Urinary bladder (tissue), 4 donors: ENCODE measurements around the gene CLCN3. TPM values are rescaled to one million over a fixed set of nuclear protein-coding genes. Genes with fewer than 3 reads are reported as not detected.
"Not testable (repeated sequence)": the region's sequence is repeated elsewhere in the genome, so short reads cannot be mapped to it uniquely, and the experiment has no call there.

Experiments
- DNase-seq: peaks from one replicate; pipeline ENCODE4 v3.0.0-alpha.2; 2015; ENCODE audit errors: extremely low spot score
- H3K27ac ChIP-seq: one replicate; pipeline ENCODE4 v1.5.1; 2013; ENCODE audit warnings: low read depth, mild to moderate bottlenecking, moderate library complexity
- H3K36me3 ChIP-seq: one replicate; pipeline ENCODE4 v1.6.1; 2013; ENCODE audit warnings: mild to moderate bottlenecking, moderate library complexity; ENCODE audit not compliant: insufficient read depth
- H3K4me1 ChIP-seq: one replicate; pipeline ENCODE4 v1.6.1; 2013; ENCODE audit warnings: mild to moderate bottlenecking, moderate library complexity; ENCODE audit not compliant: insufficient read depth
- H3K4me3 ChIP-seq: one replicate; pipeline ENCODE4 v1.5.1; 2013; ENCODE audit warnings: low read depth, low read length
- WGBS: extraction: QIAGEN DNeasy Blood & Tissue Kit; methylation state at CpG from one replicate; pipeline ENCODE4 v1.1.7; 2013; 5-methylcytosine and 5-hydroxymethylcytosine counted together
- polyA plus RNA-seq: library from polyadenylated mRNA; stranded (reverse); fragments of 200-250 nt; gene quantifications from one replicate; pipeline ENCODE4 v1.2.3, GENCODE V29; 2013
- total RNA-seq: library from RNA; depleted of rRNA; stranded (reverse); fragments of >200 nt; gene quantifications from one replicate; pipeline ENCODE4 v1.2.3, GENCODE V29; 2014
- donor health status: healthy with polysubstance abuse.
- donor health status: healthy.

The CLCN3 gene
- total and polyA plus RNA-seq, 2 donors, result 17.6 to 62.8 TPM

GRCh38 chr4:169668069-169668721 is 47.8 kb downstream of the CLCN3 start:
- Histone ChIP-seq H3K36me3 (no peaks in the 10 kb centered on the region), H3K4me1 (no peaks in the 10 kb centered on the region), H3K27ac (no peak overlapping the region), H3K4me3 (no peak overlapping the region)
- 95% methylated on average over 6 of the region's 6 CpGs for WGBS
- no peak for DNase-seq

GRCh38 chr4:169675825-169676224 is 55.4 kb downstream of the CLCN3 start:
- Histone ChIP-seq H3K4me3 (no peak overlapping the region), H3K27ac (no peak overlapping the region), H3K36me3 (no peaks in the 10 kb centered on the region), H3K4me1 (no peaks in the 10 kb centered on the region)
- no peak for DNase-seq
- 80% methylated on average over 2 of the region's 2 CpGs for WGBS

- Histone ChIP-seq H3K36me3 (no peaks in the 10 kb centered on the region), H3K4me3 (no peak overlapping the region), H3K4me1 (no peaks in the 10 kb centered on the region), H3K27ac (no peak overlapping the region)
- 68% methylated on average over 2 of the region's 2 CpGs for WGBS
- DNase-seq, result no peak
Observed at GRCh38 chr4:169677150-169677748, 56.9 kb downstream of the CLCN3 start.

GRCh38 chr4:169678486-169678885 is 58.1 kb downstream of the CLCN3 start:
- not testable (repeated sequence) for DNase-seq, H3K4me3 ChIP-seq, H3K27ac ChIP-seq, H3K4me1 ChIP-seq, H3K36me3 ChIP-seq
- WGBS, result 95% methylated on average over 1 of the region's 2 CpGs

DNA sequence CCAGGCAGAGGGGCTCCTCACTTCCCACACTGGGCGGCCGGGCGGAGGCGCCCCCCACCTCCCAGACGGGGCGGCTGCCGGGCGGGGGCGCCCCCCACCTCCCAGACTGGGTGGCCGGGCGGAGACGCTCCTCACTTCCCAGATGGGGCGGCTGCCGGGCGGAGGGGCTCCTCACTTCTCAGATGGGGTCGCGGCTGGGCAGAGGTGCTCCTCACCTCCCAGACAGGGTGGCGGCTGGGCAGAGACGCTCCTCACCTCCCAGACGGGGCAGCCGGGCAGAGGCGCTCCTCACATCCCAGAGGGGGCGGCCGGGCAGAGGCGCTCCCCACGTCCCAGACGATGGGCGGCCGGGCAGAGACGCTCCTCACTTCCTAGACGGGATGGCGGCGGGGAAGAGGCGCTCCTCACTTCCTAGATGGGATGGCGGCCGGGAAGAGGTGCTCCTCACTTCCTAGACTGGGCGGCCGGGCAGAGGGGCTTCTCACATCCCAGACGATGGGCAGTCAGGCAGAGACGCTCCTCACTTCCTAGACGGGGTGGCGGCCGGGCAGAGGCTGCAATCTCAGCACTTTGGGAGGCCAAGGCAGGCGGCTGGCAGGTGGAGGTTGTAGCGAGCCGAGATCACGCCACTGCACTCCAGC is 58.7 kb downstream of the CLCN3 start:
- DNase-seq, H3K4me1 ChIP-seq, H3K27ac ChIP-seq, H3K4me3 ChIP-seq, H3K36me3 ChIP-seq: not testable (repeated sequence)
- 96% methylated on average over 47 of the region's 47 CpGs for WGBS

GRCh38 chr4:169682372-169683047 is 62.1 kb downstream of the CLCN3 start:
- Histone ChIP-seq H3K4me1 (no peaks in the 10 kb centered on the region), H3K27ac (no peak overlapping the region), H3K4me3 (no peak overlapping the region), H3K36me3 (no peaks in the 10 kb centered on the region)
- no peak for DNase-seq
- WGBS, result 90% methylated on average over 4 of the region's 4 CpGs

DNA sequence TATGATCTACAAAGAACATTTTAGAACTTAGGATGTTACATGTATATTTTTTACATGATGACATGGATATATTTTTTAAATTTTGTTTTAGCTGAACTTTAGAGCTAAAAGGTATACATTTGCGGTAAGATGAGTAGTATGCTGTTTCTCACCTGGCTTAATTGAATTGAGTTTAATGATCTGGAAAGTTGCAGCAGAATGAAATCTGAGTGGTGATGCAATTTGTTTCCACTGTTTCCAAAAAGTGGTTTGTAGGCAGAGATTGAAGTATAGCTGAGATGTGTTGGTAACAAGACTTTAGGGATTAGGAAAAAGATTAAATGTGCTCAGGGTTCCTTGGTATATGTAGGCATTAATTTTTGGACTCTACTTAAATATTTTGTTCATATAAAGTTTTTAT is 69.3 kb downstream of the CLCN3 start:
- WGBS, result 99% methylated on average over 1 of the region's 1 CpG
- peaks cover 5% of the 10 kb centered on the region for H3K36me3 ChIP-seq
- H3K4me1 ChIP-seq, result no peaks in the 10 kb centered on the region
- no peak overlapping the region for H3K27ac ChIP-seq
- DNase-seq, result no peak
- H3K4me3 ChIP-seq, result no peak overlapping the region

DNA sequence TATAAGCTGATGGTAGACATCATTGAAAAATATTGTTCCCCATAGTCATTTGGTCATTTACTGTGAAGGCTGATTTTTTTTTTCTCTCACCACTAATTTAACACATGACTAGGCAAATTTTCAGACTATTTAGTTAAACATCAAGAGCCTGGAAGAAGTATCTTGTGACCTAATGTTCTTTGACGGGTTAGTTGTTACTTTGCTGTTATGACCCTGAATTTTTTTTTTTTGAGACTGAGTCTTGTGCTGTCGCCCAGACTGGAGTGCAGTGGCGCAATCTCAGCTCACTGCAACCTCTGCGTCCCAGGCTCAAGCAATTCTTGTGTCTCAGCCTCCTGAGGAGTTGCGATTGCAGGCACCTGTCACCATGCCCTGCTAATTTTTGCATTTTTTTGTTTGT is 70.4 kb downstream of the CLCN3 start:
- Histone ChIP-seq H3K36me3 (peaks cover 5% of the 10 kb centered on the region), H3K27ac (no peak overlapping the region), H3K4me3 (no peak overlapping the region), H3K4me1 (no peaks in the 10 kb centered on the region)
- no peak for DNase-seq
- WGBS, result 84% methylated on average over 5 of the region's 5 CpGs

DNA sequence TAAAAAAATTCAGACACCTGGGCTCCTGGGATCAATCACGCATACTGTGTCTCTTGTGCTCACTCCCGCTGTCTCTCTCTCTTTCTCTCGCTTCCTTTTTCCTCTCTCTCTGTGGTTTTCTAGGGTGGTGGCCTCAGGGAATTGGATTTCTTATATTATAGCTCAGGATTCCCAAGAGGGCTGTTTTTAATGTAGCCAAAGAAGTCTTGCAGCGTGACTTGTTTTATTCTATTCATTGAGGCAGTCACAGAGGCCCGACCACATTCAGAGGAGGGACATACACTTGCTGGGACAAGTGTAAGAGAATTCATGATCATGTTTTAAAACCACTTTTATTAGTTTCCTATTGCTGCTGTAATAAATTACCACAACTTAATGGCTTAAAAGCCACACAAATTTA is 78.0 kb downstream of the CLCN3 start:
- WGBS, result 97% methylated on average over 5 of the region's 5 CpGs
- no peaks in the 10 kb centered on the region for H3K4me1 ChIP-seq
- H3K4me3 ChIP-seq, result no peak overlapping the region
- no peaks in the 10 kb centered on the region for H3K36me3 ChIP-seq
- no peak overlapping the region for H3K27ac ChIP-seq
- no peak for DNase-seq

DNA sequence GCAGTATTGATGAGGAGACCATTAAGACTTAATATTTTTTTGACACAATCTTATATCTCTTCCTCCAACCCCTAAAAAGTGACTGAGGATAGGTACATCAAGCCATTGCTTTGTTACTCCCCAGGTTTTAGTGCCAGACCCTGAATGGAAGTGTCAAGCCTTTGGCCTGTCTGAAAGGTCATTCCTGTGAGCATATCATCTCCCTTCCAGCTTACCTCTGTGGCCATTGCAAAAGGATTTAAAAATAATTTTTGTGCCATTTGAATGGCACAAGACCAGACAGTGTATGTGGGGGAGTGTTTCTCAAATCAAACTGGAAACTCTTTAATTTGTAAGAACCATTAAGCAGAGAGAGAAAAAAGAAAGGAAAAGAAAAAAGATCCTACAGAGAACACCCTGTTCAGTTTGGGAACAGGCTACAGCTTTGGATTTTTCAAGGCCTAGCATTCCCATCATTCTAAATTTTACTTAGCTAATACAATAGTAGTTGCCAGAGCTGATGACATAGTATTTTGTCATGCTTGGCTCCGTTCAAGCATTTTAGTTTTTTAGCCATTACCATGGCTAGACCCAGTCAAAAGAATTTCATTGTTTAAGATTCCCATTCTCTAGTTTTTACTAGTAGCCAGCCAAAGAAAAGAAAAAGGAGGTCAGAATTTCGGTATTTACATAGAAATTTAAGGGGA is 87.7 kb downstream of the CLCN3 start:
- WGBS, result 83% methylated on average over 2 of the region's 2 CpGs
- Histone ChIP-seq H3K27ac (no peak overlapping the region), H3K4me1 (no peaks in the 10 kb centered on the region), H3K4me3 (no peak overlapping the region), H3K36me3 (peaks cover 2% of the 10 kb centered on the region)
- DNase-seq, result no peak

DNA sequence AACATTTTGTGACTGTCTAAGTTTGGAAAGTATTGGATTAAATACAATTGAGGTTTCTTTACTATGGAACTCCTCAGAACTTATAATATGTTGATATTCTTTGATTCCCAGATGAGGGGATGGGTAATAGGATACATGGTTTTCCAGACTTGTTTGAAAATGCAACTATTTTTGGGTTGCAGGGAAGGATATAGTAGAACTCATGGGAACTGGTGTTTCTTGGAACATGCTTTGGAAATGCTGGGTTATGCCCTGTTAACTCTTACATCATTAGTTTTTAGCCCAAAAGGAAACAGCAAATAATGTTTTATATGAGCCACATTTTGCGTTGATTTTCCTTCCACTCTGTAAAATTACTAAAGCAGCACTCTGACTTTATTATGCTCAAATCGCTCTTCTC is 95.4 kb downstream of the CLCN3 start:
- H3K36me3 ChIP-seq, result peaks cover 2% of the 10 kb centered on the region
- no peak overlapping the region for H3K4me3 ChIP-seq
- WGBS, result 93% methylated on average over 2 of the region's 2 CpGs
- H3K27ac ChIP-seq, result no peak overlapping the region
- H3K4me1 ChIP-seq, result no peaks in the 10 kb centered on the region
- no peak for DNase-seq

- H3K27ac ChIP-seq, result no peak overlapping the region
- peaks cover 2% of the 10 kb centered on the region for H3K36me3 ChIP-seq
Observed at GRCh38 chr4:169716677-169717076, 96.3 kb downstream of the CLCN3 start.

DNA sequence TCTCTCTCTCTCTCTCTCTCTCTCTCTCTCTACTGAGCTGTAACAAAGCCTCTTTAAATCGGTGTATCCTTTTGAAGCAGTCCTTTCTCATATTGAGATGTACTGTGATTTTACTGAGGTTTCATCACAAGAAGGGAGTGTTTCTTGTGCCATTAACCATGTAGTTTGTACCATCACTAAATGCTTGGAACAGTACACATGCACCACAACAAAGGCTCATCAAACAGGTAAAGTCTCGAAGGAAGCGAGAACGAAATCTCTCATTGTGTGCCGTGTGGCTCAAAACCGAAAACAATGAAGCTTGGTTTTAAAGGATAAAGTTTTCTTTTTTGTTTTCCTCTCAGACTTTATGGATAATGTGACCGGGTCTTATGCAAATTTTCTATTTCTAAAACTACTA is 100.2 kb downstream of the CLCN3 start:
- Histone ChIP-seq H3K27ac (no peak overlapping the region), H3K36me3 (no peaks in the 10 kb centered on the region), H3K4me3 (no peak overlapping the region), H3K4me1 (no peaks in the 10 kb centered on the region)
- 95% methylated on average over 7 of the region's 7 CpGs for WGBS
- no peak for DNase-seq

More at GRCh38 chr4:169716677-169717076, 96.3 kb downstream of the CLCN3 start:
- H3K4me3 ChIP-seq, result no peak overlapping the region
- WGBS, result 92% methylated on average over 1 of the region's 1 CpG
- no peak for DNase-seq
- no peaks in the 10 kb centered on the region for H3K4me1 ChIP-seq
